ENCODE measurements around the gene SNAP91.

The SNAP91 gene

DNA sequence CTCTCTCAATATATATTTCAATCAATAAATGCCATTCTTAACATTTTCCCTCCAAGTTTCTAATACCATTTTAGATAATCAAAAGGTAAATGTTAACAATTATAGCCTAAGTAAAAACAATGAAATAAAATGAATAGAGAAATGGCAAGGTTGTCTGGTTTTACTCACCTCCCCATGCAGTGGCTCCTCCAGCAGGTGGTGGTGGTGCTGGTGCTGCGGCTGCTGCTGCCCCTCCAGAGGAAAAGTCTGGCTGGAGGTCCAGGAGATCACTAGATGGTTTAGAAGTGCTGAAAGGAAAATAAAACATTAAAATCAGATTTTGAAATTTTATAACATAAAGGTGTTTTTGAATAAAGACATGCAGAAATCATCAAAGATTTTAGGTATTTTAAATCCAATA lies 103.4 kb downstream of the SNAP91 start:
- no peak overlapping the region for H3K4me3 ChIP-seq (ENCODE audit: control insufficient read depth in 1 of 7, extremely low read depth in 1 of 7, insufficient read depth in 4 of 7, low read depth in 2 of 7, low read length in 6 of 7)
- ChIA-PET CTCF (no interaction called here), POLR2A (no interaction called here)
- H3K27me3 ChIP-seq (replicated peaks in 2 of 5; ENCODE audit: control insufficient read depth in 4 of 5, insufficient read depth in 5 of 5, low read length in 4 of 5): no peaks in the 10 kb centered on the region
- H3K9me3 ChIP-seq (ENCODE audit: control extremely low read depth in 1 of 5, control insufficient read depth in 4 of 5, insufficient read depth in 2 of 5, low read depth in 1 of 5, low read length in 4 of 5): no peaks in the 10 kb centered on the region
- no peak overlapping the region for H3K27ac ChIP-seq (ENCODE audit: insufficient read depth in 1 of 2, low read depth in 1 of 2, low read length in 2 of 2, poor library complexity in 1 of 2, severe bottlenecking in 2 of 2)
- no peaks in the 10 kb centered on the region for H3K36me3 ChIP-seq (ENCODE audit: control insufficient read depth in 4 of 4, insufficient read depth in 4 of 4, low read length in 3 of 4)
- H3K4me1 ChIP-seq (ENCODE audit: control extremely low read depth in 1 of 4, control insufficient read depth in 4 of 4, insufficient read depth in 4 of 4, low read length in 3 of 4): peaks cover 0 to 3% (median 0%) of the 10 kb centered on the region in 4 experiments
- DNase-seq: no peak
- 80% methylated on average over 1 of the region's 1 CpG for WGBS (ENCODE audit: insufficient coverage)

DNA sequence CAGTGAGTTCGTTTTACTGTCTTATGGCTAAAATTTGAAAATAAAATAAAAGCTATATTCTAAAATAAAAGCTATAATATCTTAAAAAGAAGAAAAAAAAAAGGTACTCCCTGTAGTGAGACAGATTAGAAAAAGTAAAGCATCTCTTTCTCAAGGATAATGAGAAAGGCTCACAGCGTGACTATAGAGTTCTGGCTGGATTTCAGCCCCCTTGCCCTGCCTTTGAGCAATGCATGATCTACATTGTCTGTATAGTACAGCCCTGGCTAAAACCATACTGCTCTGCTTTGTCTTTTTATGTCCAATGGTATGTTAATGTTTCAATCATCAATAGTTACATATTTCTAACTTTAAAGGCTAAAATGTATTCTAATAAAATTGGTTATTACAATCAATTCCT lies 105.3 kb downstream of the SNAP91 start:
- POLR2A ChIA-PET: interaction anchor here (0.9 kb wide), 1 partner anchor 33 kb away, joined by 3 read pairs; no protein-coding TSS in a partner anchor
- 100% methylated on average over 1 of the region's 2 CpGs for WGBS (ENCODE audit: insufficient coverage)

DNA sequence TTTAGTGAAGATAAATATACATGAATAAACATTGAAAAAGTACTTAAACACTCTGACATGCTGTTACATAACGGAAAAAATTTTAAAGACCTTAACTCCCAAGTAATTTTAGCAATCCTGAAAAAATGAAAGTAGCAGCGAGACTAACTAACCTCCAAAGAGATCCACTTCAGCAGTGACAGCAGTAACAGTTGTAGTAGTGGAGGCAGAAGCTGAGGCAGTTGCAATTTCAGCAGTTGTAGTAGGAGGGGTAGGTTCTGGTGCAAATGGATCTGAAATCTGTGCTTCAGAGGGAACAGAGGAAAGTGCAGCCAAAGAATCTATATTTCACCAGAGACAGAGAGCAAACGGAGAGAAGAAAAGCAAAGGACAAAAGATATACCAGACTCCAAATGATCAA lies 107.8 kb downstream of the SNAP91 start:
- no peak overlapping the region for H3K4me3 ChIP-seq (ENCODE audit: control insufficient read depth in 1 of 7, extremely low read depth in 1 of 7, insufficient read depth in 4 of 7, low read depth in 2 of 7, low read length in 6 of 7)
- CTCF ChIA-PET: no interaction called here
- H3K9me3 ChIP-seq (ENCODE audit: control extremely low read depth in 1 of 5, control insufficient read depth in 4 of 5, insufficient read depth in 2 of 5, low read depth in 1 of 5, low read length in 4 of 5): no peaks in the 10 kb centered on the region
- peaks cover 0 to 3% (median 0%) of the 10 kb centered on the region in 4 experiments for H3K4me1 ChIP-seq (ENCODE audit: control extremely low read depth in 1 of 4, control insufficient read depth in 4 of 4, insufficient read depth in 4 of 4, low read length in 3 of 4)
- POLR2A ChIA-PET: no interaction called here
- H3K36me3 ChIP-seq (ENCODE audit: control insufficient read depth in 4 of 4, insufficient read depth in 4 of 4, low read length in 3 of 4): no peaks in the 10 kb centered on the region
- no CpG with 5 or more reads among the region's 3 CpGs for WGBS (ENCODE audit: insufficient coverage)
- no peak overlapping the region for H3K27ac ChIP-seq (ENCODE audit: insufficient read depth in 1 of 2, low read depth in 1 of 2, low read length in 2 of 2, poor library complexity in 1 of 2, severe bottlenecking in 2 of 2)
- no peak for DNase-seq
- no peaks in the 10 kb centered on the region for H3K27me3 ChIP-seq (replicated peaks in 2 of 5; ENCODE audit: control insufficient read depth in 4 of 5, insufficient read depth in 5 of 5, low read length in 4 of 5)

More for the DNA sequence above, 105.3 kb downstream of the SNAP91 start:
- H3K27me3 ChIP-seq (replicated peaks in 2 of 5; ENCODE audit: control insufficient read depth in 4 of 5, insufficient read depth in 5 of 5, low read length in 4 of 5): no peaks in the 10 kb centered on the region
- no peak overlapping the region for H3K27ac ChIP-seq (ENCODE audit: insufficient read depth in 1 of 2, low read depth in 1 of 2, low read length in 2 of 2, poor library complexity in 1 of 2, severe bottlenecking in 2 of 2)
- CTCF ChIA-PET: interaction anchor here (1.3 kb wide), 1 partner anchor 10 kb away, joined by 3 read pairs; no protein-coding TSS in a partner anchor
- no peak for DNase-seq
- H3K4me1 ChIP-seq (ENCODE audit: control extremely low read depth in 1 of 4, control insufficient read depth in 4 of 4, insufficient read depth in 4 of 4, low read length in 3 of 4): peaks cover 0 to 3% (median 0%) of the 10 kb centered on the region in 4 experiments
- no peak overlapping the region for H3K4me3 ChIP-seq (ENCODE audit: control insufficient read depth in 1 of 7, extremely low read depth in 1 of 7, insufficient read depth in 4 of 7, low read depth in 2 of 7, low read length in 6 of 7)
- H3K36me3 ChIP-seq (ENCODE audit: control insufficient read depth in 4 of 4, insufficient read depth in 4 of 4, low read length in 3 of 4): no peaks in the 10 kb centered on the region
- H3K9me3 ChIP-seq (ENCODE audit: control extremely low read depth in 1 of 5, control insufficient read depth in 4 of 5, insufficient read depth in 2 of 5, low read depth in 1 of 5, low read length in 4 of 5): no peaks in the 10 kb centered on the region

DNA sequence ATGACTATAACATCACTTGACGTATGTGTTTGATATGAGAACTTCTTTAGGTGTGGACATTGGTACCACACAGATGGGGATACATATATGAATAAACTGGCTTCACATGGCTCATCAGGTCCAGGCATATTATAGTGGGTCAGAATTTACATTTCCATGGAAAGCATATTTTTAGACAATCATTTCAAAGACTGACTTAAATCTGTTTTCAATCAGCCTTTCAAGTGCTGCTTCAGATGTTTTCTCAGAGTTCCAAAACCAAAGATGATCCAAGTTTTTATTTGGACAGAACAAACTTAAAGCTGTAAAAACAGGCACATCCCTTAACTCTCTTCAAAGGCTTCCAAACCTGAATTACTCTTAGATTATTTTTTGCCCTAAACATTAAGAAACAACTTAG lies 108.4 kb downstream of the SNAP91 start:
- no peak for DNase-seq
- Histone ChIP-seq H3K9me3 (ENCODE audit: control extremely low read depth in 1 of 5, control insufficient read depth in 4 of 5, insufficient read depth in 2 of 5, low read depth in 1 of 5, low read length in 4 of 5) (no peaks in the 10 kb centered on the region), H3K27me3 (replicated peaks in 2 of 5; ENCODE audit: control insufficient read depth in 4 of 5, insufficient read depth in 5 of 5, low read length in 4 of 5) (no peaks in the 10 kb centered on the region), H3K4me3 (ENCODE audit: control insufficient read depth in 1 of 7, extremely low read depth in 1 of 7, insufficient read depth in 4 of 7, low read depth in 2 of 7, low read length in 6 of 7) (no peak overlapping the region), H3K36me3 (ENCODE audit: control insufficient read depth in 4 of 4, insufficient read depth in 4 of 4, low read length in 3 of 4) (no peaks in the 10 kb centered on the region), H3K4me1 (ENCODE audit: control extremely low read depth in 1 of 4, control insufficient read depth in 4 of 4, insufficient read depth in 4 of 4, low read length in 3 of 4) (peaks cover 0 to 2% (median 0%) of the 10 kb centered on the region in 4 experiments), H3K27ac (ENCODE audit: insufficient read depth in 1 of 2, low read depth in 1 of 2, low read length in 2 of 2, poor library complexity in 1 of 2, severe bottlenecking in 2 of 2) (no peak overlapping the region)
- no CpG with 5 or more reads among the region's 1 CpG for WGBS (ENCODE audit: insufficient coverage)
- CTCF ChIA-PET: no interaction called here
- POLR2A ChIA-PET: no interaction called here

DNA sequence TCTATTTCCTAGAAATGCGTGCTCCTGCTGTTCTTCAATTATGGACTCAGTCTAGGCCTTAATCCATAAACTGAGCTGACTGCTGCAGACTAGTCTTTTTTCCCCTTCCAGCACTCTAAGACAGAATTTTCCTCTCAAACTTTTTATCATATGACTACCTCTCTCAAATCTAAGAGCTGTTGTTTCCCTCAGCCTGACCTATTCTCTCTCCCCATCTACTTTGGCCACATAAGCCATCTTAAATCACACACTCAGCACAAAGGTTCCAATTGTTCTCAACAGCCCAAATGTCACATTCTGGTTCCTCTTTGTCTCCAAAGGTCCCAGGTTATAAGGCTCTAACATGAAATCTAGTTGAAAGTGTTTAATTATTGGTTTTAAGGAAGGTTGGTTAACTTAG lies 111.4 kb downstream of the SNAP91 start:
- no peaks in the 10 kb centered on the region for H3K9me3 ChIP-seq (ENCODE audit: control extremely low read depth in 1 of 5, control insufficient read depth in 4 of 5, insufficient read depth in 2 of 5, low read depth in 1 of 5, low read length in 4 of 5)
- H3K4me3 ChIP-seq (ENCODE audit: control insufficient read depth in 1 of 7, extremely low read depth in 1 of 7, insufficient read depth in 4 of 7, low read depth in 2 of 7, low read length in 6 of 7): no peak overlapping the region
- ChIA-PET CTCF (no interaction called here), POLR2A (no interaction called here)
- 88% methylated on average over 1 of the region's 1 CpG for WGBS (ENCODE audit: insufficient coverage)
- DNase-seq: no peak
- H3K27me3 ChIP-seq (replicated peaks in 2 of 5; ENCODE audit: control insufficient read depth in 4 of 5, insufficient read depth in 5 of 5, low read length in 4 of 5): no peaks in the 10 kb centered on the region
- H3K27ac ChIP-seq (ENCODE audit: insufficient read depth in 1 of 2, low read depth in 1 of 2, low read length in 2 of 2, poor library complexity in 1 of 2, severe bottlenecking in 2 of 2): no peak overlapping the region
- no peaks in the 10 kb centered on the region for H3K4me1 ChIP-seq (ENCODE audit: control extremely low read depth in 1 of 4, control insufficient read depth in 4 of 4, insufficient read depth in 4 of 4, low read length in 3 of 4)
- no peaks in the 10 kb centered on the region for H3K36me3 ChIP-seq (ENCODE audit: control insufficient read depth in 4 of 4, insufficient read depth in 4 of 4, low read length in 3 of 4)

DNA sequence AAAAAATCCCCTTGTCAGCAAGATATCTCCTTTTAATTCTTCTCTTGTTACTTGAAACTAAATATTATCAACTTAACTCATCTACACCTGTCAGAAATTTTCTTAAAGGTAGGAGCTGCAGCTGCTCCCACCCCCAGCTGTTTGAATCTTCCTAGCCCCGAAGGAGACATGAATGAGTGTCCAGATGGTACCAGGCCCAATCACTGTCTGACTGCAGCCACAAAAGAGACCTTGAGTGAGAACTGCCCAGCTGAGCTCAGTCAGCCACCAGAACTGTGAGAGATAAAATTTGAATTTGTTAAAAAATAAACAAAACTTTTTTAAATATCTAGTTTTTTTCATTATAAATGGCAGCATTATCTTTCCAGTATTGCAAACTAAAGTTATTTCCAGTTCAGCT lies 111.8 kb downstream of the SNAP91 start:
- ChIA-PET POLR2A (no interaction called here), CTCF (no interaction called here)
- WGBS (ENCODE audit: insufficient coverage): no CpG with 5 or more reads among the region's 1 CpG
- H3K4me3 ChIP-seq (ENCODE audit: control insufficient read depth in 1 of 7, extremely low read depth in 1 of 7, insufficient read depth in 4 of 7, low read depth in 2 of 7, low read length in 6 of 7): no peak overlapping the region
- H3K36me3 ChIP-seq (ENCODE audit: control insufficient read depth in 4 of 4, insufficient read depth in 4 of 4, low read length in 3 of 4): no peaks in the 10 kb centered on the region
- no peaks in the 10 kb centered on the region for H3K9me3 ChIP-seq (ENCODE audit: control extremely low read depth in 1 of 5, control insufficient read depth in 4 of 5, insufficient read depth in 2 of 5, low read depth in 1 of 5, low read length in 4 of 5)
- no peak overlapping the region for H3K27ac ChIP-seq (ENCODE audit: insufficient read depth in 1 of 2, low read depth in 1 of 2, low read length in 2 of 2, poor library complexity in 1 of 2, severe bottlenecking in 2 of 2)
- no peaks in the 10 kb centered on the region for H3K27me3 ChIP-seq (replicated peaks in 2 of 5; ENCODE audit: control insufficient read depth in 4 of 5, insufficient read depth in 5 of 5, low read length in 4 of 5)
- DNase-seq: no peak
- no peaks in the 10 kb centered on the region for H3K4me1 ChIP-seq (ENCODE audit: control extremely low read depth in 1 of 4, control insufficient read depth in 4 of 4, insufficient read depth in 4 of 4, low read length in 3 of 4)

DNA sequence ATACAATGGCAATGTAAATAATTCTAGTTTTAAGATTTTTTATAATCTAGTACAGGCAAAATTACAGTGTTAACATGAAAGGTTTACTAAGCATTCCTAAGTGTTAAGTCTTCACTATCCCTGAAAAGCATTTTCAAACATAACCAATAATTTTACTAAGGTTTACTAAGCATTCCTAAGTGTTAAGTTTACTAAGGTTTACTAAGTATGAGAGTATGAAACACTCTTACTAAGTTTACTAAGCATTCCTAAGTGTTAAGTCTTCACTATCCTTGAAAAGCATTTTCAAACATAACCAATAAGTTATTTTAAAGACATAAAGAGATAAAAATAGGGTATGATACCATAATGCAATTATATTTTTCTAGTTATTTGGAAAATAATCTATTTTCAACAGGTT lies 114.0 kb downstream of the SNAP91 start:
- H3K4me1 ChIP-seq (ENCODE audit: control extremely low read depth in 1 of 4, control insufficient read depth in 4 of 4, insufficient read depth in 4 of 4, low read length in 3 of 4): peaks cover 0 to 5% (median 0%) of the 10 kb centered on the region in 4 experiments
- CTCF ChIA-PET: no interaction called here

More for the DNA sequence above, 114.0 kb downstream of the SNAP91 start:
- DNase-seq: no peak
- POLR2A ChIA-PET: no interaction called here
- no peak overlapping the region for H3K4me3 ChIP-seq (ENCODE audit: control insufficient read depth in 1 of 7, extremely low read depth in 1 of 7, insufficient read depth in 4 of 7, low read depth in 2 of 7, low read length in 6 of 7)
- no peak overlapping the region for H3K27ac ChIP-seq (ENCODE audit: insufficient read depth in 1 of 2, low read depth in 1 of 2, low read length in 2 of 2, poor library complexity in 1 of 2, severe bottlenecking in 2 of 2)
- H3K27me3 ChIP-seq (replicated peaks in 2 of 5; ENCODE audit: control insufficient read depth in 4 of 5, insufficient read depth in 5 of 5, low read length in 4 of 5): no peaks in the 10 kb centered on the region
- no peaks in the 10 kb centered on the region for H3K36me3 ChIP-seq (ENCODE audit: control insufficient read depth in 4 of 4, insufficient read depth in 4 of 4, low read length in 3 of 4)
- no peaks in the 10 kb centered on the region for H3K9me3 ChIP-seq (ENCODE audit: control extremely low read depth in 1 of 5, control insufficient read depth in 4 of 5, insufficient read depth in 2 of 5, low read depth in 1 of 5, low read length in 4 of 5)

Data from common myeloid progenitor, CD34-positive (primary cell).